HepG2 (cell line): Measurements from ENCODE around the gene FGD5. TPM values are rescaled to one million over a fixed set of nuclear protein-coding genes. Genes with fewer than 3 reads are reported as not detected.

ENCODE experiments used
- ATAC-seq: fragments of 200-7000 bp; cut with Tn5 transposase; 3 replicates; pipeline ENCODE4 v1.9.1; 2020; ENCODE audit warnings: mild to moderate bottlenecking, moderate library complexity
- BruUV-seq: library from RNA; stranded (reverse); fragments of 400-500 nt; replicated peaks from 2 replicates; lab custom pipeline; 2021; lab: Mats Ljungman, UMichigan
- CTCF ChIA-PET: fragments of 300-600 bp; formaldehyde crosslinking; extraction: SDS; loops from one replicate; lab custom pipeline; 2021; ENCODE audit warnings: low total read pairs, inconsistent platforms, low intra/inter-chr PET ratio; lab: Yijun Ruan, JAX
- POLR2A ChIA-PET: fragments of 350-600 bp; sonication (Branson Sonifier 250); formaldehyde crosslinking; loops from one replicate; lab custom pipeline; 2020; ENCODE audit warnings: antibody characterized with exemption, inconsistent platforms; lab: Yijun Ruan, JAX
- DNase-seq: peaks from one replicate; pipeline ENCODE4 v3.0.0-alpha.2; 2015; ENCODE audit warnings: low spot score
- FAIRE-seq: peaks from 3 replicates; lab custom pipeline; 2011; peaks lifted over from hg19 to GRCh38; lab: Jason Lieb, UNC
- H2AFZ ChIP-seq: one replicate; pipeline ENCODE4 v1.6.1; 2011; ENCODE audit warnings: low read length, inconsistent platforms
- H3K27ac ChIP-seq: fragments of 300-600 bp; 3 replicates; pipeline ENCODE4 v1.8.0; 2011; ENCODE audit warnings: mixed run types, mild to moderate bottlenecking, mixed read lengths, low read length, inconsistent platforms; ENCODE audit not compliant: insufficient read depth; ENCODE audit errors: extremely low read length
- H3K27me3 ChIP-seq, 2 experiments: fragments of 200-600 bp in 1 of 2; 2 replicates in 1 of 2; 3 replicates in 1 of 2; pipeline versions ENCODE4 v1.6.0 to v1.8.0; 2011; ENCODE audit warnings: low read length in 2 of 2, mild to moderate bottlenecking in 2 of 2, moderate library complexity in 2 of 2, inconsistent platforms in 1 of 2; ENCODE audit not compliant: insufficient read depth in 2 of 2, control insufficient read depth in 1 of 2
- H3K36me3 ChIP-seq, 2 experiments: fragments of 200-600 bp in 1 of 2; replicated peaks in 1 of 2; 2 replicates in 1 of 2; 3 replicates in 1 of 2; pipeline versions ENCODE4 v1.5.1 to v1.8.0; 2011; ENCODE audit warnings: low read length in 2 of 2, inconsistent platforms in 1 of 2; ENCODE audit not compliant: insufficient read depth in 2 of 2, control insufficient read depth in 1 of 2
- H3K4me1 ChIP-seq: 2 replicates; pipeline ENCODE4 v1.5.1; 2012; ENCODE audit warnings: low read length, inconsistent platforms; ENCODE audit not compliant: insufficient read depth
- H3K4me2 ChIP-seq: 2 replicates; pipeline ENCODE4 v1.6.0; 2011; ENCODE audit warnings: low read depth, low read length, inconsistent platforms
- H3K4me3 ChIP-seq, 3 experiments: fragments of 200-600 bp in 1 of 3; sonication (generic), shearing (Covaris generic) in 1 of 3; replicated peaks in 1 of 3; 2 replicates each; pipeline ENCODE4 v1.5.1; 2011 to 2016; ENCODE audit warnings: low read length in 3 of 3, inconsistent platforms in 2 of 3, low read depth in 2 of 3, mild to moderate bottlenecking in 2 of 3, control low read depth in 1 of 3, mixed read lengths in 1 of 3; ENCODE audit not compliant: insufficient read depth in 1 of 3
- H3K79me2 ChIP-seq: one replicate; pipeline ENCODE4 v1.6.1; 2011; ENCODE audit warnings: low read length, inconsistent platforms; ENCODE audit not compliant: insufficient read depth
- H3K9ac ChIP-seq: 2 replicates; pipeline ENCODE4 v1.6.0; 2011; ENCODE audit warnings: mild to moderate bottlenecking, low read depth, low read length, inconsistent platforms; ENCODE audit not compliant: insufficient read depth
- H3K9me3 ChIP-seq: 2 replicates; pipeline ENCODE4 v1.5.1; 2012; ENCODE audit warnings: mild to moderate bottlenecking, low read length
- H4K20me1 ChIP-seq: 2 replicates; pipeline ENCODE4 v1.6.0; 2011; ENCODE audit warnings: inconsistent platforms, mild to moderate bottlenecking, low read length, moderate library complexity; ENCODE audit not compliant: insufficient read depth
- ATF7 ChIP-seq, 2 experiments: fragments of 450-650 bp in 1 of 2; sonication (generic) in 1 of 2; formaldehyde crosslinking in 1 of 2; IDR thresholded peaks; 2 replicates each; pipeline versions ENCODE4 v1.4.0 to v1.6.1; 2016 to 2020; ENCODE audit warnings: antibody characterized with exemption in 1 of 2, mild to moderate bottlenecking in 1 of 2, missing genetic modification reagents in 1 of 2
- CBX2 ChIP-seq, 2 experiments: fragments of 200-600 bp in 1 of 2; sonication (generic); formaldehyde crosslinking in 1 of 2; IDR thresholded peaks; 2 replicates each; pipeline versions ENCODE4 v1.7.0 to v1.8.1; 2018 to 2022; ENCODE audit warnings: low read depth in 2 of 2, low read length in 1 of 2, mild to moderate bottlenecking in 1 of 2, missing genetic modification reagents in 1 of 2
- E2F5 ChIP-seq: sonication (generic); formaldehyde crosslinking; conservative IDR thresholded peaks from 2 replicates; pipeline ENCODE4 v1.4.0; 2020; ENCODE audit warnings: missing genetic modification reagents
- FOXC1 ChIP-seq: sonication (generic); formaldehyde crosslinking; IDR thresholded peaks from 2 replicates; pipeline ENCODE4 v1.8.0; 2022; ENCODE audit warnings: mild to moderate bottlenecking, missing genetic modification reagents, borderline replicate concordance
- HES4 ChIP-seq: sonication (generic); formaldehyde crosslinking; IDR thresholded peaks from 2 replicates; pipeline ENCODE4 v1.9.0; 2021; ENCODE audit warnings: mild to moderate bottlenecking, missing genetic modification reagents, borderline replicate concordance
- LCORL ChIP-seq, 2 experiments: fragments of 450-650 bp in 1 of 2; sonication (generic) in 1 of 2; formaldehyde crosslinking in 1 of 2; IDR thresholded peaks; 2 replicates each; pipeline versions ENCODE4 v1.5.0 to v1.6.1; 2017 to 2020; ENCODE audit warnings: antibody characterized with exemption in 1 of 2, missing genetic modification reagents in 1 of 2
- MBD4 ChIP-seq: IDR thresholded peaks from 2 replicates; pipeline ENCODE4 v1.6.1; 2012; ENCODE audit warnings: low read length, inconsistent platforms, borderline replicate concordance
- MEIS1 ChIP-seq: sonication (generic); formaldehyde crosslinking; IDR thresholded peaks from 2 replicates; pipeline ENCODE4 v1.9.0; 2021; ENCODE audit warnings: mild to moderate bottlenecking, missing genetic modification reagents, moderate library complexity, borderline replicate concordance
- MXI1 ChIP-seq: IDR thresholded peaks from 3 replicates; pipeline ENCODE4 v1.6.1; 2012; ENCODE audit warnings: low read depth, low read length, inconsistent platforms, borderline replicate concordance
- NFIC ChIP-seq: IDR thresholded peaks from 2 replicates; pipeline ENCODE4 v1.6.1; 2012; ENCODE audit warnings: mild to moderate bottlenecking, low read length, inconsistent platforms
- NFKB2 ChIP-seq: sonication (generic); formaldehyde crosslinking; IDR thresholded peaks from 2 replicates; pipeline ENCODE4 v1.4.0; 2020; ENCODE audit warnings: missing genetic modification reagents, borderline replicate concordance
- RARG ChIP-seq: sonication (generic); formaldehyde crosslinking; IDR thresholded peaks from 2 replicates; pipeline ENCODE4 v1.4.0; 2020; ENCODE audit warnings: low read depth, mild to moderate bottlenecking, missing genetic modification reagents
- THAP9 ChIP-seq: sonication (generic); formaldehyde crosslinking; IDR thresholded peaks from 2 replicates; pipeline ENCODE4; 2020; ENCODE audit warnings: missing genetic modification reagents, mild to moderate bottlenecking, borderline replicate concordance
- ZBTB7A ChIP-seq: sonication (generic); formaldehyde crosslinking; IDR thresholded peaks from 2 replicates; pipeline ENCODE4 v1.8.0; 2022; ENCODE audit warnings: mild to moderate bottlenecking, missing genetic modification reagents
- ZEB1 ChIP-seq: IDR thresholded peaks from 2 replicates; pipeline ENCODE4 v1.6.1; 2012; ENCODE audit warnings: mild to moderate bottlenecking, low read depth, inconsistent platforms; ENCODE audit not compliant: insufficient replicate concordance
- ZNF12 ChIP-seq: sonication (generic); formaldehyde crosslinking; IDR thresholded peaks from 2 replicates; pipeline ENCODE4 v1.5.0; 2020; ENCODE audit warnings: missing genetic modification reagents
- ZNF367 ChIP-seq: sonication (generic); formaldehyde crosslinking; IDR thresholded peaks from 2 replicates; pipeline ENCODE4 v1.4.0; 2020; ENCODE audit warnings: missing genetic modification reagents, borderline replicate concordance
- ZNF580 ChIP-seq: IDR thresholded peaks from 2 replicates; pipeline ENCODE4 v1.6.1; 2016; ENCODE audit warnings: low read depth, borderline replicate concordance
- ZNF768 ChIP-seq: sonication (generic); formaldehyde crosslinking; IDR thresholded peaks from 2 replicates; pipeline ENCODE4 v1.4.0; 2020; ENCODE audit warnings: missing genetic modification reagents
- whole genome bisulfite sequencing: methylation state at CpG from one replicate; pipeline ENCODE4 v1.1.6; 2017; ENCODE audit warnings: low lambda C conversion rate; 5-methylcytosine and 5-hydroxymethylcytosine counted together
- in situ Hi-C: cut with HindIII; loops from 2 replicates; pipeline ENCODE4 v1.10.0; 2017; ENCODE audit warnings: low pct_unique_long_range_greater_than_20kb; ENCODE audit not compliant: extremely low pct_ligation_motif_present
- intact Hi-C: fragments of 100-400 bp; cut with micrococcal nuclease; formaldehyde crosslinking; loops from one replicate; pipeline ENCODE4 v1.10.0; 2022; ENCODE audit not compliant: unreplicated experiment
- polyA plus RNA-seq, 8 experiments: library from polyadenylated mRNA; depleted of rRNA in 3 of 8; stranded (reverse) in 7 of 8; unstranded in 1 of 8; fragments of >200 nt; fragmentation: Illumina TruSeq in 4 of 8; extraction: Trizol in 4 of 8; gene quantifications; 2 replicates each; pipeline versions ENCODE4 v1.2.1 to v1.2.3, GENCODE V29; 2011 to 2016; ENCODE audit warnings: low read depth in 4 of 8, missing spikeins in 1 of 8, mixed read lengths in 1 of 8; ENCODE audit not compliant: insufficient read depth in 1 of 8
- total RNA-seq, 5 experiments: library from RNA; depleted of rRNA; stranded (reverse); fragments of >200 nt; fragmentation: Illumina TruSeq; extraction: Trizol; gene quantifications; 2 replicates each; pipeline ENCODE4 v1.2.3, GENCODE V29; 2016; ENCODE audit warnings: low read depth in 1 of 5

FGD5 gene
- total and polyA plus RNA-seq, 2 of the 13 experiments (the other 11 are each of a cell fraction or from before 2014, with no cell fraction given): 0.17 TPM; not detected in 1

- no peak for TF ChIP-seq E2F5
- TF ChIP-seq HES4 (CRISPR knock-in tag): no peak
- TF ChIP-seq, all 625 proteins: peak for 0
Observed at GRCh38 chr3:14889943-14890342, 71.2 kb downstream of the FGD5 start (continued).

- H3K27ac ChIP-seq: no peak overlapping the region
- peaks cover 3% of the 10 kb centered on the region for H3K4me1 ChIP-seq
- POLR2A ChIA-PET: no interaction called here
- peaks cover 3 to 34% of the 10 kb centered on the region in 2 experiments for H3K27me3 ChIP-seq
- WGBS: 24% methylated on average over 5 of the region's 5 CpGs
- BruUV-seq: no TSS peak
- in situ Hi-C loops: no loop called here
- TF ChIP-seq NFIC: no peak
- TF ChIP-seq THAP9 (CRISPR knock-in tag): no peak
- no peak for TF ChIP-seq ZBTB7A (CRISPR knock-in tag)
- TF ChIP-seq RARG (CRISPR knock-in tag): no peak
- TF ChIP-seq ZNF580 (CRISPR knock-in tag): no peak
- no peak for TF ChIP-seq MBD4
- TF ChIP-seq ZNF12 (CRISPR knock-in tag): no peak
- TF ChIP-seq ATF7 (IDR thresholded peaks at IDR 0.05): no peak
- no peak for TF ChIP-seq ATF7 (CRISPR knock-in tag; IDR thresholded peaks at IDR 0.05)
- no peak for TF ChIP-seq MEIS1 (CRISPR knock-in tag)
- no peak for TF ChIP-seq LCORL (IDR thresholded peaks at IDR 0.05)
- TF ChIP-seq LCORL (CRISPR knock-in tag; IDR thresholded peaks at IDR 0.05): no peak
- no peak for TF ChIP-seq CBX2 (IDR thresholded peaks at IDR 0.05; ENCODE audit: low read depth, low read length)
- no peak for TF ChIP-seq CBX2 (CRISPR knock-in tag; IDR thresholded peaks at IDR 0.05; ENCODE audit: low read depth)
- TF ChIP-seq FOXC1: no peak
- TF ChIP-seq ZNF768 (CRISPR knock-in tag): no peak
- TF ChIP-seq MXI1: no peak
- TF ChIP-seq ZNF367 (CRISPR knock-in tag): no peak
- TF ChIP-seq ZEB1: no peak
- TF ChIP-seq NFKB2 (CRISPR knock-in tag): no peak
- TF ChIP-seq, all 625 proteins: peak for 0
- intact Hi-C loops: no loop called here
- DNase-seq: no peak
- CTCF ChIA-PET: no interaction called here
- no peaks in the 10 kb centered on the region for H3K36me3 ChIP-seq
- no peaks in the 10 kb centered on the region for H4K20me1 ChIP-seq
- no peaks in the 10 kb centered on the region for H3K79me2 ChIP-seq
- FAIRE-seq: no peak
- no peak overlapping the region for H3K4me3 ChIP-seq
- H3K4me2 ChIP-seq: no peak overlapping the region
- no peak for ATAC-seq
- H3K9me3 ChIP-seq: no peaks in the 10 kb centered on the region
- no peak overlapping the region for H2AFZ ChIP-seq
- H3K9ac ChIP-seq: no peak overlapping the region
Observed at GRCh38 chr3:14890476-14890875, 71.7 kb downstream of the FGD5 start.
